A549 (cell line): Measurements from ENCODE around the gene MADCAM1. TPM values are rescaled to one million over a fixed set of nuclear protein-coding genes. Genes with fewer than 3 reads are reported as not detected.

Source experiments
- ATAC-seq, 2 experiments: fragments of 200-7000 bp in 1 of 2; fragments of >200 bp in 1 of 2; cut with Nextera tagmentation in 1 of 2; cut with Tn5 transposase in 1 of 2; 3 replicates each; pipeline versions ENCODE4 v1.8.0 to v1.9.1; 2018 to 2020; ENCODE audit warnings: mild to moderate bottlenecking in 1 of 2, moderate library complexity in 1 of 2
- CTCF ChIA-PET: fragments of 300-600 bp; sonication (Branson Sonifier 250); formaldehyde crosslinking; extraction: SDS; loops from one replicate; lab custom pipeline; 2021; ENCODE audit warnings: antibody characterized with exemption, inconsistent platforms; lab: Yijun Ruan, JAX
- POLR2A ChIA-PET: fragments of 350-600 bp; formaldehyde crosslinking; extraction: SDS; loops from one replicate; lab custom pipeline; 2021; ENCODE audit warnings: antibody characterized with exemption, inconsistent platforms; lab: Yijun Ruan, JAX
- DNase-seq, 2 experiments: peaks; one replicate each; pipeline versions ENCODE4 v3.0.0 to v3.0.0-alpha.2; 2011 to 2016; ENCODE audit warnings: low read depth in 1 of 2, low spot score in 1 of 2
- FAIRE-seq: peaks from 2 replicates; lab custom pipeline; 2011; peaks lifted over from hg19 to GRCh38; lab: Jason Lieb, UNC
- H3K27ac ChIP-seq, 2 experiments: fragments of >200 bp; sonication (Bioruptor Twin); formaldehyde crosslinking; 3 replicates each; pipeline ENCODE4 v1.5.1; 2016 to 2017
- H3K4me1 ChIP-seq: fragments of >200 bp; sonication (Bioruptor Twin); formaldehyde crosslinking; 3 replicates; pipeline ENCODE4 v1.6.1; 2016
- H3K4me2 ChIP-seq: fragments of >200 bp; sonication (Bioruptor Twin); formaldehyde crosslinking; 3 replicates; pipeline ENCODE4 v1.6.1; 2016
- H3K4me3 ChIP-seq: fragments of >200 bp; sonication (Bioruptor Twin); formaldehyde crosslinking; 3 replicates; pipeline ENCODE4 v1.5.1; 2016
- H3K9me3 ChIP-seq: fragments of >200 bp; sonication (Bioruptor Twin); formaldehyde crosslinking; 3 replicates; pipeline ENCODE4 v1.6.1; 2016
- CBX2 ChIP-seq: fragments of 200-600 bp; sonication (generic); IDR thresholded peaks from 2 replicates; pipeline ENCODE4 v1.6.1; 2016; ENCODE audit warnings: low read depth, mild to moderate bottlenecking, borderline replicate concordance
- CEBPB ChIP-seq, 2 experiments: fragments of >200 bp in 1 of 2; sonication (Bioruptor Twin) in 1 of 2; formaldehyde crosslinking in 1 of 2; IDR thresholded peaks; 2 replicates each; pipeline ENCODE4 v1.6.1; 2012 to 2016
- CHD4 ChIP-seq: fragments of 200-600 bp; sonication (generic); IDR thresholded peaks from 2 replicates; pipeline ENCODE4 v1.6.1; 2016; ENCODE audit warnings: antibody characterized with exemption, mild to moderate bottlenecking, borderline replicate concordance
- EP300 ChIP-seq, 2 experiments: fragments of >200 bp; sonication (Bioruptor Twin); formaldehyde crosslinking; IDR thresholded peaks; 2 replicates in 1 of 2; 3 replicates in 1 of 2; pipeline ENCODE4 v1.6.1; 2016 to 2017
- ESRRA ChIP-seq: fragments of 150-350 bp; IDR thresholded peaks from 2 replicates; pipeline ENCODE4 v1.6.1; 2014; ENCODE audit warnings: mild to moderate bottlenecking, low read length, borderline replicate concordance
- FOSL2 ChIP-seq, 2 experiments: fragments of 450-650 bp in 1 of 2; fragments of >200 bp in 1 of 2; sonication (Bioruptor Twin) in 1 of 2; formaldehyde crosslinking; IDR thresholded peaks; 2 replicates each; pipeline versions ENCODE4 v1.5.0 to v1.6.1; 2016 to 2020; ENCODE audit warnings: mild to moderate bottlenecking in 1 of 2, moderate library complexity in 1 of 2
- FOXS1 ChIP-seq: fragments of 250-450 bp; sonication (Bioruptor Pico); IDR thresholded peaks from 2 replicates; pipeline ENCODE4 v1.5.0; 2020; ENCODE audit warnings: mild to moderate bottlenecking, moderate library complexity
- HDAC2 ChIP-seq: fragments of 200-600 bp; sonication (generic); IDR thresholded peaks from 2 replicates; pipeline ENCODE4 v1.6.1; 2016
- JUN ChIP-seq, 2 experiments: fragments of >200 bp; sonication (Bioruptor Twin); formaldehyde crosslinking; IDR thresholded peaks; 2 replicates in 1 of 2; 3 replicates in 1 of 2; pipeline ENCODE4 v1.6.1; 2016 to 2017
- JUNB ChIP-seq: fragments of >200 bp; sonication (Bioruptor Twin); formaldehyde crosslinking; IDR thresholded peaks from 2 replicates; pipeline ENCODE4 v1.6.1; 2016
- KDM5A ChIP-seq: fragments of 200-600 bp; sonication (generic); IDR thresholded peaks from 2 replicates; pipeline ENCODE4 v1.6.1; 2016; ENCODE audit warnings: antibody characterized with exemption, mild to moderate bottlenecking
- MAZ ChIP-seq: fragments of 150-350 bp; IDR thresholded peaks from 2 replicates; pipeline ENCODE4 v1.6.1; 2014; ENCODE audit warnings: antibody characterized with exemption, low read depth, low read length, borderline replicate concordance
- PHF8 ChIP-seq: fragments of 200-600 bp; sonication (generic); IDR thresholded peaks from 2 replicates; pipeline ENCODE4 v1.6.1; 2016; ENCODE audit warnings: low read depth, mild to moderate bottlenecking, antibody characterized with exemption, moderate library complexity, borderline replicate concordance
- POLR2A ChIP-seq: IDR thresholded peaks from 2 replicates; pipeline ENCODE4 v1.6.1; 2012; ENCODE audit warnings: mild to moderate bottlenecking, low read length
- TP53 ChIP-seq: fragments of 250-450 bp; sonication (Bioruptor Pico); IDR thresholded peaks from 2 replicates; pipeline ENCODE4 v1.5.0; 2021; ENCODE audit warnings: mild to moderate bottlenecking, moderate library complexity
- WGBS: methylation state at CpG from one replicate; pipeline ENCODE4 v1.1.6; 2017; ENCODE audit errors: missing lambda C conversion rate; 5-methylcytosine and 5-hydroxymethylcytosine counted together
- polyA plus RNA-seq, 4 experiments: library from polyadenylated mRNA; depleted of rRNA in 3 of 4; stranded (reverse); fragments of >200 nt; fragmentation: RNase III in 1 of 4; extraction: RNeasy Plus Mini Kit Qiagen cat#74134 plus additional on column Dnase treatment in 1 of 4; gene quantifications; 2 replicates in 3 of 4; 3 replicates in 1 of 4; pipeline ENCODE4 v1.2.3, GENCODE V29; 2011 to 2017
- TF ChIP-seq, protein P1 (sequence below): fragments of 250-450 bp; sonication (Bioruptor Pico); IDR thresholded peaks from 2 replicates; pipeline ENCODE4 v1.5.0; 2020; ENCODE audit warnings: low read depth, mild to moderate bottlenecking, moderate library complexity
- TF ChIP-seq, protein P2 (sequence below): IDR thresholded peaks from 2 replicates; pipeline ENCODE4 v1.6.1; 2012; ENCODE audit warnings: low read depth, borderline replicate concordance
- TF ChIP-seq, protein P3 (sequence below): IDR thresholded peaks from 2 replicates; pipeline ENCODE4 v1.6.1; 2012
- TF ChIP-seq, protein P4 (sequence below): fragments of >200 bp; sonication (Bioruptor Twin); formaldehyde crosslinking; IDR thresholded peaks from 3 replicates; pipeline ENCODE4 v1.6.1; 2016
- TF ChIP-seq, protein P5 (sequence below): fragments of 450-650 bp; IDR thresholded peaks from 2 replicates; pipeline ENCODE4 v1.6.1; 2014; ENCODE audit warnings: antibody characterized with exemption

The MADCAM1 gene
- polyA plus RNA-seq, 2 of the 4 experiments (the other 2 are of a cell fraction): 0.06 to 0.25 TPM

DNA sequence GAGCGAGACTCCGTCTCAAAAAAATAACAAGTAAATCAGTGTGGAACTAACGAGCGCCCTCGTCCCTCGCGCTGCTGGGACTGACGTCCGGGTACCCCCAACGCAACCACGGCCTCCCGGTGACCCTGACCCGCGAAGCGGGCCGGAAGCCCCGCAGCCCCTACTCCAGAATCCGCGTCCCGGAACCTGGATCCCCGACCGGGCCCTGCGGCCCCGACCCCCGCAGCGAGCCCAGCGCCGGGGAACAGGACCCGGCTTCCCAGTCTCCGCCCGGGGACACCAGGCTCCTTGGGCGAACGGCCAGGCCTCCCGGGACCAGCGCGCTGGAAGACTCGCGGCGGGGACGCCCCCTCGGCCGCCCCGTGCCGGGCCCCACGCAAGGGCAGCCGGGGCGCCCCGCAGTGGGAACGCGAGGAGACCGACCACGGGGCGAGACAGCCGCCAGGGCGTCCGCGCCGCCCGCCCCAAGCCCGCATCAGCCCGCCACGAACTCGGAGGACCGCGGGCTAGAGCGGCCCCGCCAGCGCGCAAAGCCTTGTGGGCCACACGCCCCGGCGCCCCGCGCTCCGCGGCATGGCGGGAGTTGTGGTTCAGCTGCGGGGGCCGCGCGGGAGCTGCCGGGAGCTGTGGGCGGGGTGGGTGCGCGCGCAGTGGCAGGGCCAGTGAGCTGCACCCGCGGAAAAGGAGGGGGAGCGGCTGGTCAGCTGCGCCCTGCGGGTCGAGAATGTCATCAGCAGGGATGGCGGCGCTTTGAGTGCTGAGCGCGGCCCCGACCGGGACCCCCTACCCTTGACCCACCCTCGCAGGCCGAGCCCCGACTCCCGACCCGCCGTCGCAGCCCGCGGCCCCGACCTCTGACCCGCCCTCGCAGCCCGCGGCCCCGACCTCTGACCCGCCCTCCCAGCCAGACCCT lies 7.5 kb upstream of the MADCAM1 start:
- no peak for FAIRE-seq
- Histone ChIP-seq H3K4me2 (peak overlapping the region; percentile 89), H3K4me1 (no peaks in the 10 kb centered on the region; the same call in 2 of the 3 replicates), H3K9me3 (no peaks in the 10 kb centered on the region), H3K27ac (peak overlapping the region; percentile 100), H3K4me3 (peak overlapping the region; percentile 99)
- peak; percentile 83 to 93 for DNase-seq
- WGBS: 1% methylated on average over 13 of the region's 114 CpGs
- TF ChIP-seq ESRRA: no peak
- TF ChIP-seq, protein P1, sequence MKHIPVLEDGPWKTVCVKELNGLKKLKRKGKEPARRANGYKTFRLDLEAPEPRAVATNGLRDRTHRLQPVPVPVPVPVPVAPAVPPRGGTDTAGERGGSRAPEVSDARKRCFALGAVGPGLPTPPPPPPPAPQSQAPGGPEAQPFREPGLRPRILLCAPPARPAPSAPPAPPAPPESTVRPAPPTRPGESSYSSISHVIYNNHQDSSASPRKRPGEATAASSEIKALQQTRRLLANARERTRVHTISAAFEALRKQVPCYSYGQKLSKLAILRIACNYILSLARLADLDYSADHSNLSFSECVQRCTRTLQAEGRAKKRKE (CRISPR knock-in tag): 0 out of 2 replicates have a peak, but pooled peaks have one; percentile 41
- TF ChIP-seq, protein P2, sequence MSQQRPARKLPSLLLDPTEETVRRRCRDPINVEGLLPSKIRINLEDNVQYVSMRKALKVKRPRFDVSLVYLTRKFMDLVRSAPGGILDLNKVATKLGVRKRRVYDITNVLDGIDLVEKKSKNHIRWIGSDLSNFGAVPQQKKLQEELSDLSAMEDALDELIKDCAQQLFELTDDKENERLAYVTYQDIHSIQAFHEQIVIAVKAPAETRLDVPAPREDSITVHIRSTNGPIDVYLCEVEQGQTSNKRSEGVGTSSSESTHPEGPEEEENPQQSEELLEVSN: peak; percentile 54; the same call in 1 of the 2 replicates
- peak; percentile 75 to 79; a peak in 4 of 5 replicates for TF ChIP-seq JUN (IDR thresholded peaks at IDR 0.05)
- TF ChIP-seq FOXS1 (CRISPR knock-in tag): no peak
- TF ChIP-seq, protein P3, sequence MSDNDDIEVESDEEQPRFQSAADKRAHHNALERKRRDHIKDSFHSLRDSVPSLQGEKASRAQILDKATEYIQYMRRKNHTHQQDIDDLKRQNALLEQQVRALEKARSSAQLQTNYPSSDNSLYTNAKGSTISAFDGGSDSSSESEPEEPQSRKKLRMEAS: peak; percentile 34; the same call in 1 of the 2 replicates
- no peak for TF ChIP-seq CEBPB (IDR thresholded peaks at IDR 0.05)
- no peak for TF ChIP-seq CHD4
- peak; percentile 74; the same call in 1 of the 2 replicates for TF ChIP-seq PHF8
- TF ChIP-seq HDAC2: no peak
- TF ChIP-seq POLR2A: peak; percentile 49
- TF ChIP-seq, protein P4, sequence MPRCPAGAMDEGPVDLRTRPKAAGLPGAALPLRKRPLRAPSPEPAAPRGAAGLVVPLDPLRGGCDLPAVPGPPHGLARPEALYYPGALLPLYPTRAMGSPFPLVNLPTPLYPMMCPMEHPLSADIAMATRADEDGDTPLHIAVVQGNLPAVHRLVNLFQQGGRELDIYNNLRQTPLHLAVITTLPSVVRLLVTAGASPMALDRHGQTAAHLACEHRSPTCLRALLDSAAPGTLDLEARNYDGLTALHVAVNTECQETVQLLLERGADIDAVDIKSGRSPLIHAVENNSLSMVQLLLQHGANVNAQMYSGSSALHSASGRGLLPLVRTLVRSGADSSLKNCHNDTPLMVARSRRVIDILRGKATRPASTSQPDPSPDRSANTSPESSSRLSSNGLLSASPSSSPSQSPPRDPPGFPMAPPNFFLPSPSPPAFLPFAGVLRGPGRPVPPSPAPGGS: 0 out of 3 replicates have a peak, but pooled peaks have one; percentile 45
- ChIA-PET CTCF (no interaction called here), POLR2A (interaction anchor here (0.7 to 1.0 kb wide), 3 partner anchors 18 to 42 kb away, joined by 3 to 9 read pairs (median 3); no protein-coding TSS in a partner anchor)
- ATAC-seq: peak; percentile 89 to 94

DNA sequence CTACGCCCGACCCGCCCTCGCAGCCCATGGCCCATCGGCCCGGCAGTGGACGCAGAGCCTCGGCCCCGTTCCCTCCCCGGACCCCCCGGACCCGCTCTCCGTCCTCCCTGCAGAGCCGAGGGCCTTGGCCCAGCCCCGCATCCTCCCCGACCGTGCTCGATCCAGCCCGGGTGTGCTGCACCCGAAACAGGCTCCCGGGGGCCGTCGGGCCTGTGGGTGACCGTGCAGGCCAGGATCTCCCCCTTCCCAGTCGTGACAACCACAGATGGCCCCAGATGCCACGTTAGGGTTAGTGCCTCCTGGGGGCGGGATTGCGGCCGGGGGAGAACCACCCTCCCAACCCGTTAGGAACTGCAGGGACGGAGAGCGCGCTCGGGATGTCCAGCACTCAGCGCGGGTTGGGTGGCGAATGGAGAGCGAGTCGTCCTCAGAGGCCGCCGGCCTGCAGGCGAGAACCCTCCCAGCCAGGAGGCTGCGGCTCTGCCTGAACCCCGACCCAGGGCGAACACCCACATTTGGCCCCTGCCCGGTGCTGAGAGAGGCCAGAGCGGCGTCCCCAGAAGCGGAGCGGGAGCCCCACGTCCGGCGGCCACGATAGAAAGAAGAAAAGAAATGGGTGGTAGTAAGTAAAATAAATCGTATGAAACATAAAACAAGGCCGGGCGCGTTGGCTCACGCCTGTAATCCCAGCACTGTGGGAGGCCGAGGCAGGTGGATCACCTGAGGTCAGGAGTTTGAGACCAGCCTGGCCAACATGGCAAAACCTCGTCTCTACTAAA lies 6.7 kb upstream of the MADCAM1 start:
- FAIRE-seq (no peak), DNase-seq (no peak), ATAC-seq (peak; percentile 36 to 40)
- ChIA-PET POLR2A (interaction anchor here (1.0 kb wide), 1 partner anchor 17 kb away, joined by 9 read pairs; no protein-coding TSS in a partner anchor), CTCF (no interaction called here)
- peak overlapping the region; percentile 99 for H3K4me3 ChIP-seq
- H3K27ac ChIP-seq: peak overlapping the region; percentile 100
- no peaks in the 10 kb centered on the region; the same call in 2 of the 3 replicates for H3K4me1 ChIP-seq
- H3K4me2 ChIP-seq: peak overlapping the region; percentile 89
- 95% methylated on average over 17 of the region's 61 CpGs for WGBS
- H3K9me3 ChIP-seq: no peaks in the 10 kb centered on the region
- 0 out of 2 replicates have a peak, but pooled peaks have one; percentile 27 for TF ChIP-seq PHF8
- TF ChIP-seq ESRRA: no peak
- no peak for TF ChIP-seq POLR2A
- no peak for TF ChIP-seq FOSL2 (IDR thresholded peaks at IDR 0.05)
- no peak for TF ChIP-seq FOSL2 (CRISPR knock-in tag; IDR thresholded peaks at IDR 0.05)

DNA sequence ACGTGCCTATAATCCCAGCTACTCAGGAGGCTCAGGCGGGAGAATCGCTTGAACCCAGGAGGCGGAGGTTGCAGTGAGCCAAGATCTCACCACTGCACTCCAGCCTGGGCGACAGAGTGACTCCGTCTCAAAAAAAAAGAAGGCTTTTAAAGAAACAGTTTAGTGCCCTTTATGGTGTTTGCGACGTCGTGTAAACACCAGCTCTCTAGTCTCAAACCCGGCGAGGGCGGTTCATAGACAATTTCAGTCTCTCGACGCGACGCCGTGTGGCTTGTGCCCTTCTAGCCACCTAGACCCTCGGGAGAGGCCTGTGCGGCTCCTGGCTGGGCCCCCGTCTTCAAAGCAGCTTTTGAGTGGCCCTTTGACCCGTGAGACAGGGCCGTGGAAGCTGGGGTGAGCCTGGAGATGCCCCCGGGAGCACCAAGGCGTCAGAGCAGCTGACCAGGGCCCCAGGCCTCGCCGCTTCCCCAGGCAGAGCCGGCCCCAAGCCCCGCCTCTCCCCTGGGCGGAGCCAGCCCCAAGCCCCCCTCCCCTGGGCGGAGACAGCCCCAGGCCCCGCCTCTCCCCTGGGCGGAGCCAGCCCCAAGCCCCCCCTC lies 5.0 kb upstream of the MADCAM1 start:
- Histone ChIP-seq H3K4me1 (peaks cover 5% of the 10 kb centered on the region; the same call in 1 of the 3 replicates), H3K9me3 (no peaks in the 10 kb centered on the region), H3K27ac (0 out of 6 replicates have a peak overlapping the region, but pooled peaks of 1 of the 2 experiments have one; percentile 18), H3K4me2 (no peak overlapping the region), H3K4me3 (no peak overlapping the region)
- WGBS: 87% methylated on average over 16 of the region's 32 CpGs
- ATAC-seq: no peak
- no peak for DNase-seq
- FAIRE-seq: no peak
- CTCF ChIA-PET: interaction anchor here (0.7 to 1.8 kb wide), 3 partner anchors 15 to 188 kb away, joined by 3 to 8 read pairs (median 5); no protein-coding TSS in a partner anchor
- TF ChIP-seq KDM5A: no peak
- TF ChIP-seq, protein P5, sequence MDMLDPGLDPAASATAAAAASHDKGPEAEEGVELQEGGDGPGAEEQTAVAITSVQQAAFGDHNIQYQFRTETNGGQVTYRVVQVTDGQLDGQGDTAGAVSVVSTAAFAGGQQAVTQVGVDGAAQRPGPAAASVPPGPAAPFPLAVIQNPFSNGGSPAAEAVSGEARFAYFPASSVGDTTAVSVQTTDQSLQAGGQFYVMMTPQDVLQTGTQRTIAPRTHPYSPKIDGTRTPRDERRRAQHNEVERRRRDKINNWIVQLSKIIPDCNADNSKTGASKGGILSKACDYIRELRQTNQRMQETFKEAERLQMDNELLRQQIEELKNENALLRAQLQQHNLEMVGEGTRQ: no peak
- no peak for TF ChIP-seq EP300 (IDR thresholded peaks at IDR 0.05)
- no peak for TF ChIP-seq POLR2A
- no peak for TF ChIP-seq JUNB
- TF ChIP-seq MAZ: no peak
- TF ChIP-seq, protein P1 (CRISPR knock-in tag): no peak
- TF ChIP-seq TP53 (CRISPR knock-in tag): no peak
- no peak for TF ChIP-seq CBX2
- POLR2A ChIA-PET: no interaction called here
